GM23338 (cell line): ENCODE data around the gene AFF2.

ENCODE experiments used
- CREB1 ChIP-seq: fragments of 250-450 bp; sonication (Bioruptor Pico); IDR thresholded peaks from 2 replicates; pipeline ENCODE4 v1.5.0; 2020; ENCODE audit warnings: low read depth, mild to moderate bottlenecking, moderate library complexity
- EZH2 ChIP-seq: fragments of 200-600 bp; sonication (generic); IDR thresholded peaks from one replicate; pipeline ENCODE4 v1.8.0; 2017; ENCODE audit warnings: antibody characterized with exemption, mild to moderate bottlenecking, low read depth; ENCODE audit not compliant: unreplicated experiment
- EZH2phosphoT487 ChIP-seq: fragments of 200-600 bp; sonication (generic); IDR thresholded peaks from one replicate; pipeline ENCODE4 v1.8.1; 2018; ENCODE audit warnings: antibody characterized with exemption; ENCODE audit not compliant: unreplicated experiment
- POLR2AphosphoS5 ChIP-seq: IDR thresholded peaks from 2 replicates; pipeline ENCODE4 v1.6.1; 2016; ENCODE audit warnings: antibody characterized with exemption, low read depth
- TF ChIP-seq, protein P1 (sequence below), 2 experiments: fragments of 200-600 bp in 1 of 2; sonication (generic) in 1 of 2; conservative IDR thresholded peaks; 2 replicates each; pipeline versions ENCODE4 v1.5.1 to v1.6.1; 2016 to 2017; ENCODE audit warnings: antibody characterized with exemption in 2 of 2, low read depth in 2 of 2, mild to moderate bottlenecking in 2 of 2, moderate library complexity in 1 of 2
- TF ChIP-seq, protein P2 (sequence below): IDR thresholded peaks from 2 replicates; pipeline ENCODE4 v1.6.1; 2016; ENCODE audit warnings: antibody characterized with exemption

DNA sequence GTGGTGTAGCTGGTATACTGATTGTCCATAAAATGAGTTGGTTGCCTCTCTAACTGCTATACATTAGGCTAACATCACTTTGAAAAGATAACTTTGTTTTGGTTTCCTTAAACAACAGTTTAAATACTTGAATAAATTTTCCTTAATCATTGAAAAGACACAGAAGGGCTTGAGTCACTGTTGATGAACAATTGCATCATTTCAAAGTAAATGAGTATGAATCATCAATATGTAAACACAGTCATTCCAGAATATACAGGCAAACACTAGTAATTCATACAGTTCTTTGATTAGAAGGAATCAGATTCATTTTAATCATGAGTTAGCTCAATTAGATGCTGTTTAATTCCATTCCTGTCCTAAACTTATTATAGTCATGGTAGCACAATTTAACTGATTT lies 160.6 kb downstream of the AFF2 start:
- TF ChIP-seq, protein P1, sequence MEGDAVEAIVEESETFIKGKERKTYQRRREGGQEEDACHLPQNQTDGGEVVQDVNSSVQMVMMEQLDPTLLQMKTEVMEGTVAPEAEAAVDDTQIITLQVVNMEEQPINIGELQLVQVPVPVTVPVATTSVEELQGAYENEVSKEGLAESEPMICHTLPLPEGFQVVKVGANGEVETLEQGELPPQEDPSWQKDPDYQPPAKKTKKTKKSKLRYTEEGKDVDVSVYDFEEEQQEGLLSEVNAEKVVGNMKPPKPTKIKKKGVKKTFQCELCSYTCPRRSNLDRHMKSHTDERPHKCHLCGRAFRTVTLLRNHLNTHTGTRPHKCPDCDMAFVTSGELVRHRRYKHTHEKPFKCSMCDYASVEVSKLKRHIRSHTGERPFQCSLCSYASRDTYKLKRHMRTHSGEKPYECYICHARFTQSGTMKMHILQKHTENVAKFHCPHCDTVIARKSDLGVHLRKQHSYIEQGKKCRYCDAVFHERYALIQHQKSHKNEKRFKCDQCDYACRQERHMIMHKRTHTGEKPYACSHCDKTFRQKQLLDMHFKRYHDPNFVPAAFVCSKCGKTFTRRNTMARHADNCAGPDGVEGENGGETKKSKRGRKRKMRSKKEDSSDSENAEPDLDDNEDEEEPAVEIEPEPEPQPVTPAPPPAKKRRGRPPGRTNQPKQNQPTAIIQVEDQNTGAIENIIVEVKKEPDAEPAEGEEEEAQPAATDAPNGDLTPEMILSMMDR (conservative IDR thresholded peaks at IDR 0.05; ENCODE audit: low read depth in 2 of 2) = no peak
- TF ChIP-seq CREB1 (CRISPR knock-in tag) = no peak
- no peak for TF ChIP-seq EZH2phosphoT487
- no peak for TF ChIP-seq POLR2AphosphoS5
- TF ChIP-seq, protein P2, sequence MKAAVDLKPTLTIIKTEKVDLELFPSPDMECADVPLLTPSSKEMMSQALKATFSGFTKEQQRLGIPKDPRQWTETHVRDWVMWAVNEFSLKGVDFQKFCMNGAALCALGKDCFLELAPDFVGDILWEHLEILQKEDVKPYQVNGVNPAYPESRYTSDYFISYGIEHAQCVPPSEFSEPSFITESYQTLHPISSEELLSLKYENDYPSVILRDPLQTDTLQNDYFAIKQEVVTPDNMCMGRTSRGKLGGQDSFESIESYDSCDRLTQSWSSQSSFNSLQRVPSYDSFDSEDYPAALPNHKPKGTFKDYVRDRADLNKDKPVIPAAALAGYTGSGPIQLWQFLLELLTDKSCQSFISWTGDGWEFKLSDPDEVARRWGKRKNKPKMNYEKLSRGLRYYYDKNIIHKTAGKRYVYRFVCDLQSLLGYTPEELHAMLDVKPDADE = no peak
- no peak for TF ChIP-seq EZH2
